B cell (primary cell): ENCODE data around the gene BCL2L13.

ENCODE experiments used
- EZH2 ChIP-seq: IDR thresholded peaks from 2 replicates; pipeline ENCODE4 v1.6.1; 2012; ENCODE audit warnings: borderline replicate concordance, low read depth, mild to moderate bottlenecking, moderate library complexity, low read length; ENCODE audit not compliant: insufficient read depth, poor library complexity, severe bottlenecking
- TF ChIP-seq, protein P1 (sequence below): fragments of 200-600 bp; IDR thresholded peaks from one replicate; pipeline ENCODE4 v1.8.0; 2022; ENCODE audit warnings: antibody characterized with exemption, mild to moderate bottlenecking

DNA sequence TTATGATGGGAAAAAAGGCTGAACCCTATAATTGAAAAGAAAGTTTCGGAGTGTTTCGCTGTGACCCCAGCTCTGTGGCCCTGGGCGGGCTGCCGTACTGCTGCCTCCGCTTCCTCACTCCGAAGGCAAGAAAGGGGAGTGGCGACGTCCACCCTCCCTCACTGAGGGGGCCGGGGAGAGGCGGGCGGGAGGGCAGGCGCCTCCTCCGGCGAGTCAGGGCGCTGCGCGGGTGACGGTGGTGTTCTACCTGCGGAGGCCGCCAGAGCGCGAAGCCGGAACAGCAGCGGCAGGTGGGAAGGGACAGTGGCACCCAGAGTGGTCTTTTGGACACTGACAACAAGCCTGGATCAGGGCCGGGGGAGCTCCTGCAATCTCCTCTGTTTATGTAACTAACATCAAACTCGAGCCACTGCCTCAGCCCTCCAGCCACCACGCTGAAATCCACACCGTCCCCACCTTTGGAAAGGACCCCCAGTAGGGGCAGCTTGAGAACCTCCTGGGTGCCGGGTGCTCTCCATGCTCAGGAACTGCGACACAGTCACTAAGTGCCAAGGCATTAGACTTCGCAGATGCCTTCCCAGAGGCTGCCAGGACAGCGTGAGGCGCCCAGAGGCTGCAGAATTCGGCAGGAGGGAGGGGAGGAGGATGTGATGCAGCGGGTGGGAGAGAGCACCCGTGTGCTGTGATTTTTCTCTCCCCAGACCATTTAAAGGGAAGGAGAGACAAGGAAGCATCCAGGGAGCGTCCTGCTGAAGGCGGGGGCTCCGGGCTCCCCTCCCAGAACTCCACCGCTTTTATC, 110.2 kb downstream of the BCL2L13 start:
- TF ChIP-seq, protein P1, sequence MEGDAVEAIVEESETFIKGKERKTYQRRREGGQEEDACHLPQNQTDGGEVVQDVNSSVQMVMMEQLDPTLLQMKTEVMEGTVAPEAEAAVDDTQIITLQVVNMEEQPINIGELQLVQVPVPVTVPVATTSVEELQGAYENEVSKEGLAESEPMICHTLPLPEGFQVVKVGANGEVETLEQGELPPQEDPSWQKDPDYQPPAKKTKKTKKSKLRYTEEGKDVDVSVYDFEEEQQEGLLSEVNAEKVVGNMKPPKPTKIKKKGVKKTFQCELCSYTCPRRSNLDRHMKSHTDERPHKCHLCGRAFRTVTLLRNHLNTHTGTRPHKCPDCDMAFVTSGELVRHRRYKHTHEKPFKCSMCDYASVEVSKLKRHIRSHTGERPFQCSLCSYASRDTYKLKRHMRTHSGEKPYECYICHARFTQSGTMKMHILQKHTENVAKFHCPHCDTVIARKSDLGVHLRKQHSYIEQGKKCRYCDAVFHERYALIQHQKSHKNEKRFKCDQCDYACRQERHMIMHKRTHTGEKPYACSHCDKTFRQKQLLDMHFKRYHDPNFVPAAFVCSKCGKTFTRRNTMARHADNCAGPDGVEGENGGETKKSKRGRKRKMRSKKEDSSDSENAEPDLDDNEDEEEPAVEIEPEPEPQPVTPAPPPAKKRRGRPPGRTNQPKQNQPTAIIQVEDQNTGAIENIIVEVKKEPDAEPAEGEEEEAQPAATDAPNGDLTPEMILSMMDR: no peak
- no peak for TF ChIP-seq EZH2
